ENCODE measurements around the gene SRSF1. TPM values are rescaled to one million over a fixed set of nuclear protein-coding genes. Genes with fewer than 3 reads are reported as not detected.

SRSF1 gene
- total and polyA plus RNA-seq, 8 donors, result 137 to 393 (median 340) TPM

DNA sequence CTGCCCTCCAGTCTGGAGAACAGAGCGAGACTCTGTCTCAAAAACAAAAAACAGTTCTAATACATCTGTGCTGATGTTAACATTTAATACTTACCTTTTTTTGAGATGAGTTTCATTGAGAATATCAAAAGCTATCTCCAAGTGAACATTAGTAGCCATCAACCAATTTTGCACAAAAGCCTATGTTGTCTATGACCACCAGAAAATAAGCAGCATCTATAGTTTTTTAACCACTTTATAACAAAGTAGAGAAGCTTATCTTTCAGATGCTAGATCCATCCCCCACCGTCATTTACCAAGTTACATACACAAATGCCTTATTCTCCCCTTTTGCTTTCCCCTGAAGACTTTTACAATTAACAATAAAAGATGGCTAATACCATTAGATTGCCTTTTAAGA lies 4.1 kb downstream of the SRSF1 start:
- no peak for DNase-seq
- no peak for TF ChIP-seq CTCF (IDR thresholded peaks at IDR 0.05)
- Histone ChIP-seq H3K9me3 (no peaks in the 10 kb centered on the region), H3K27me3 (no peaks in the 10 kb centered on the region), H3K4me3 (no peak overlapping the region), H3K36me3 (peaks cover 8 to 78% of the 10 kb centered on the region in 2 donors), H3K27ac (no peak overlapping the region), H3K4me1 (peaks cover 15 to 52% of the 10 kb centered on the region in 2 donors)
- intact Hi-C loops (cut with DNase I), result loop anchor here in 1 of 2 donors (10.0 kb wide), 1 partner anchor 82 kb away; the partner anchor contains the start of gene DYNLL2
- no peak for ATAC-seq

DNA sequence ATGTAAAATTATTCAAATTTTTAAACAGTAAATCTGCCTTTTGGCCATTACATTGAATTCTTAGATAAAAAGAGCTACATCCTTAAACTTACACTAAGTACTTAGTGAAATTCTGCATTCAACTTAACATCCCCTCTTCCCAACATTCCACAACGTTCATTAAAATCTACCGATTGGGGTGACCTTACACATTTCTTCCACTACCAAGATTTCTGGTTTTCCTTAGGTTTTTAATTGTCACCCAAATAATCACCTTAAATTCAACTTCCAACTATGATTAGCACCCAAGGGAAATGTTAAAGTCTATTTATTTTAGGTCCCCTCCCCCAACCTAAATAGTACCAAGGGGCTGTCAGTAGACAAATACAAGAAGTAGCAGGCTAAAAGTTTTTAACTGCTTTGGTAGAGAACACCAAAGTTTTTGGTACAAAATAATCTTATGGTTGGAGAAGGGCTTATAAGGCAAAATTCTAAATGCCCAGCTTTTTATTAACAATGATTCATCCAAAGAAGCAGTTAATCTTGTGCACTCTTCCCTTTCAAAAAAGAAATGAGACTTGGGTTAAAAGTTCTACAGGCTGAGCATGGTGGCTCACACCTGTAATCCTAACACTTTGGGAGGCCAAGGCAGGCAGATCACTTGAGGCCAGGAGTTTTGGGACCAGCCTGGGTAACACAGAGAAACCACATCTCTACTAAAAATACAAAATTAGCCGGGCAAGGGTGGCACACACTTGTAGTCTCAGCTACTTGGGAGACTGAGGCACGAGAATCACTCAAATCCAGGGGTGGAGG lies 4.7 kb downstream of the SRSF1 start:
- DNase-seq (no peak), ATAC-seq (no peak)
- Histone ChIP-seq H3K27me3 (no peaks in the 10 kb centered on the region), H3K4me3 (no peak overlapping the region), H3K27ac (no peak overlapping the region), H3K36me3 (peaks cover 8 to 84% of the 10 kb centered on the region in 2 donors), H3K4me1 (peaks cover 12 to 49% of the 10 kb centered on the region in 2 donors), H3K9me3 (no peaks in the 10 kb centered on the region)
- intact Hi-C loops (cut with DNase I), result loop anchor here in 1 of 2 donors (10.0 kb wide), 1 partner anchor 82 kb away; the partner anchor contains the start of gene DYNLL2
- TF ChIP-seq CTCF (IDR thresholded peaks at IDR 0.05), result no peak

GRCh38 chr17:58001461-58002124 lies 5.5 kb downstream of the SRSF1 start:
- intact Hi-C loops (cut with DNase I), result loop anchor here in 1 of 2 donors (10.0 kb wide), 1 partner anchor 83 kb away; the partner anchor contains the start of gene DYNLL2
- no peaks in the 10 kb centered on the region for H3K9me3 ChIP-seq
- ATAC-seq (no peak), DNase-seq (no peak)
- peaks cover 8 to 85% of the 10 kb centered on the region in 2 donors for H3K36me3 ChIP-seq
- TF ChIP-seq CTCF (IDR thresholded peaks at IDR 0.05), result no peak
- no peaks in the 10 kb centered on the region for H3K27me3 ChIP-seq
- H3K4me3 ChIP-seq, result no peak overlapping the region
- H3K27ac ChIP-seq, result no peak overlapping the region
- H3K4me1 ChIP-seq, result peaks cover 12 to 49% of the 10 kb centered on the region in 2 donors

GRCh38 chr17:57999496-58000017 lies 7.5 kb downstream of the SRSF1 start:
- Histone ChIP-seq H3K4me1 (peaks cover under 1 to 42% of the 10 kb centered on the region in 2 donors), H3K27me3 (no peaks in the 10 kb centered on the region), H3K36me3 (peaks cover 2 to 70% of the 10 kb centered on the region in 2 donors), H3K4me3 (no peak overlapping the region), H3K9me3 (no peaks in the 10 kb centered on the region), H3K27ac (no peak overlapping the region)
- intact Hi-C loops (cut with DNase I), result loop anchor here (5.0 to 10.0 kb wide), 3 partner anchors 85 to 142 kb away; partner anchors contain the start of gene DYNLL2 (in 1 of the 2)
- peak; percentile 79 to 87 for TF ChIP-seq CTCF (IDR thresholded peaks at IDR 0.05)
- DNase-seq (peak in 2 of 4 donors; percentile 61 to 78), ATAC-seq (peak; percentile 86)
